ENCODE data around the gene RGR.
A peak's percentile ranks its signal among the peaks of the same experiment; 100 is the strongest.

GRCh38 chr10:84205049-84205852 lies 39.6 kb upstream of the RGR start:
- TF ChIP-seq CTCF (IDR thresholded peaks at IDR 0.05) (peak in 4 of 7 experiments; percentile 20 to 56 (median 50)), POLR2A (IDR thresholded peaks at IDR 0.05) (no peak)
